SK-N-MC (cell line): ENCODE results near the gene PIP4K2C.
"Not testable (repeated sequence)": the region's sequence is repeated elsewhere in the genome, so short reads cannot be mapped to it uniquely, and the experiment has no call there.

ENCODE experiments used
- EZH2 ChIP-seq: fragments of 200-600 bp; sonication (generic); IDR thresholded peaks from one replicate; pipeline ENCODE4 v1.6.1; 2017; ENCODE audit warnings: antibody characterized with exemption
- POLR2AphosphoS5 ChIP-seq: IDR thresholded peaks from 2 replicates; pipeline ENCODE4 v1.6.1; 2012; ENCODE audit warnings: mild to moderate bottlenecking, low read depth, low read length, borderline replicate concordance

DNA sequence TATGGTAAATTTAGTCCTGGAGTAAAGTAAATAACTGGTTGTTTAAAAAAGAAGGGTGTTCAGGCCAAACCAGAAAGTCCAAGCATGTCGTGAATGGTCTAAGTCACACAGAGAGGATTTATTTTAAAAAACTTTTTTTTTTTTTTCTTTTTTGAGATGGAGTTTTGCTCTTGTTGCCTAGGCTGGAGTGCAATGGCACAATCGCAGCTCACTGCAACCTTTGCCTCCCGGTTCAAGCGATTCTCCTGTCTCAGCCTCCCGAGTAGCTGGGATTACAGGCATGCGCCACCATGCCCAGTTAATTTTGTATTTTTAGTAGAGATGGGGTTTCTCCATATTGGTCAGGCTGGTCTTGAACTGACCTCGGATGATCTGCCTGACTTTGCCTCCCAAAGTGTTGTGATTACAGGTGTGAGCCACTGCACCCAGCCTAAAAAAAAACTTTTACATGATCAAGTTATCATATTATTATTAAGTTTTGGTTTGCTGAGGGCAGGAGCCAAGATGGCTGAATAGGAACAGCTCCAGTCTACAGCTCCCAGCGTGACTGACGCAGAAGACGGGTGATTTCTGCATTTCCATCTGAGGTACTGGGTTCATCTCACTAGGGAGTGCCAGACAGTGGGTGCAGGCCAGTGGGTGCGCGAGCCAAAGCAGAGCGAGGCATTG is 55.1 kb downstream of the PIP4K2C start:
- TF ChIP-seq EZH2, POLR2AphosphoS5: not testable (repeated sequence)
